ENCODE data around the gene CSNK1A1.
A peak's percentile ranks its signal among the peaks of the same experiment; 100 is the strongest.
"Not testable (repeated sequence)": the region's sequence is repeated elsewhere in the genome, so short reads cannot be mapped to it uniquely, and the experiment has no call there.

Gene CSNK1A1

DNA sequence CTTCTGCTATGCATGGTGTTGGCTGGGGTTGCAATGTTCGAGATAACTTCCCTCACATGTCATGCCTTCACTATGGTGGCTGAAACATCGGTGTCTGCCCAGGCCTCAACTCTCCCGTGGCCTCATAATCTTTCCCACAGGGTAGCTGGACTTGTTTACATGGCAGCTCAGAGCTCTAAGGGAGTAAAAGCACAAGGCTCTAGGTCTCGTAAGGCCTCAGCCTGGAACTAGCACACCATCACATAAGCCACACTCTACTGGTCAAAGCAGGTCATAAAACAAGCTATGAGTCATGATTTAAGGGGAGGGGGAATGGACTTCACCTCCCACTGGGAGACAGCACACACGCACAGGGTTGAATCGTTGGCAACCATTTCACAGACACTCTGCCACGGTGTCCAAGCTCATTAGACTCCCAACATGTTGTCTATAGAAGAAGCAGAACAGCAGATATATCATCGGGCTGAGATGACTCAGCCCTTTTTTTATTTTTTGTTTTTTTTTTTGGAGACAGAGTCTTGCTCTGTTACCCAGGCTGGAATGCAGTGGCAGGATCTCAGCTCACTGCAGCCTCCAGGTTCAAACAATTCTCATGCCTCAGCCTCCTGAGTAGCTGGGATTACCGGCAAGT, 105.4 kb downstream of the CSNK1A1 start:
- Histone ChIP-seq H3K36me3 (ENCODE audit: control insufficient read depth in 1 of 2, insufficient read depth in 2 of 2, low read length in 2 of 2) (no peaks in the 10 kb centered on the region), H3K14ac (ENCODE audit: low read length) (peak overlapping the region; percentile 30), H3K79me1 (ENCODE audit: low read length) (peaks cover 47% of the 10 kb centered on the region), H3K79me2 (ENCODE audit: control insufficient read depth, insufficient read depth, low read length, poor library complexity) (peaks cover 2% of the 10 kb centered on the region), H3K4ac (ENCODE audit: low read depth, low read length) (no peak overlapping the region), H3K4me1 (ENCODE audit: control insufficient read depth in 1 of 2, insufficient read depth in 2 of 2, low read length in 2 of 2) (peaks cover 27 to 32% of the 10 kb centered on the region in 2 experiments), H3K9ac (ENCODE audit: low read length) (no peak overlapping the region), H3K4me3 (ENCODE audit: low read depth, low read length) (no peak overlapping the region), H4K12ac (ENCODE audit: low read depth, low read length) (no peak overlapping the region), H2AFZ (ENCODE audit: insufficient read depth, low read length, poor library complexity) (peak overlapping the region; percentile 19), H3K9me3 (ENCODE audit: insufficient read depth, low read depth, low read length) (no peaks in the 10 kb centered on the region), H2AK5ac (ENCODE audit: low read length) (peak overlapping the region; percentile 24), H3K4me2 (ENCODE audit: low read length) (no peak overlapping the region), H3K27ac (ENCODE audit: low read depth, low read length) (peak overlapping the region; percentile 70), H3K18ac (ENCODE audit: low read length) (peak overlapping the region; percentile 10), H3K27me3 (ENCODE audit: insufficient read depth, low read length) (no peaks in the 10 kb centered on the region), H2BK12ac (ENCODE audit: low read length) (peak overlapping the region; percentile 63), H2BK5ac (ENCODE audit: low read depth, low read length, poor library complexity) (peak overlapping the region; percentile 50), H3K23ac (ENCODE audit: low read length) (no peak overlapping the region), H4K8ac (ENCODE audit: low read depth, low read length) (peak overlapping the region; percentile 15), H2BK120ac (ENCODE audit: insufficient read depth, low read length, poor library complexity) (peak overlapping the region; percentile 79), H4K91ac (ENCODE audit: low read depth, low read length) (peak overlapping the region; percentile 78)
- DNase-seq, result peak; percentile 50 to 78
- WGBS (ENCODE audit: extremely low coverage, insufficient coverage, insufficient read length), result no CpG with 5 or more reads among the region's 9 CpGs

DNA sequence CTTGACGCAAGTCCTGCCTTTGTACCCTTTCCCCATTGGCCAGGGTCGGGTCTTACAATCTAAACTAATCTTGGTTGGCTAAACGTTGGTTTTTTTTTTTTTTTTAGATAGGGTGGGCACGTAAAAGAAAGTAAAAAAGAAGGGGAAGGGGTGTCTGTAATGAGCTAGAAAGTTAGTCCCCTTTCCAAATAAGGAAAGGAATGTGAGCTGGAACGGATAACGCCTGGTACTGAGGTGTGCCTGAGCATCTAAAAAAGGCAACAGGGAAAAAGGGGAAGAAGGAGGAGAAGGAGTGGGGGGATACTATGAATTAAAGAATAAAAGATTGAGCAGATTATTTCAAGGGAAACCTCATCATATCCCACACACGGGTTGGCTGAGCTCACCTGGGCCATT, 105.9 kb downstream of the CSNK1A1 start:
- no peak for DNase-seq
- peak overlapping the region; percentile 19 for H2AFZ ChIP-seq (ENCODE audit: insufficient read depth, low read length, poor library complexity)
- peaks cover 2% of the 10 kb centered on the region for H3K79me2 ChIP-seq (ENCODE audit: control insufficient read depth, insufficient read depth, low read length, poor library complexity)
- no CpG with 5 or more reads among the region's 7 CpGs for WGBS (ENCODE audit: extremely low coverage, insufficient coverage, insufficient read length)
- H2BK120ac ChIP-seq (ENCODE audit: insufficient read depth, low read length, poor library complexity), result peak overlapping the region; percentile 79
- H3K4me1 ChIP-seq (ENCODE audit: control insufficient read depth in 1 of 2, insufficient read depth in 2 of 2, low read length in 2 of 2), result peaks cover 23 to 29% of the 10 kb centered on the region in 2 experiments
- H3K27me3 ChIP-seq (ENCODE audit: insufficient read depth, low read length), result no peaks in the 10 kb centered on the region
- H3K14ac ChIP-seq (ENCODE audit: low read length), result peak overlapping the region; percentile 30
- H3K4ac ChIP-seq (ENCODE audit: low read depth, low read length), result no peak overlapping the region
- no peak overlapping the region for H3K4me2 ChIP-seq (ENCODE audit: low read length)
- H4K8ac ChIP-seq (ENCODE audit: low read depth, low read length), result no peak overlapping the region
- H3K27ac ChIP-seq (ENCODE audit: low read depth, low read length), result peak overlapping the region; percentile 70
- no peak overlapping the region for H4K12ac ChIP-seq (ENCODE audit: low read depth, low read length)
- no peak overlapping the region for H3K4me3 ChIP-seq (ENCODE audit: low read depth, low read length)
- H3K36me3 ChIP-seq (ENCODE audit: control insufficient read depth in 1 of 2, insufficient read depth in 2 of 2, low read length in 2 of 2), result no peaks in the 10 kb centered on the region
- H3K79me1 ChIP-seq (ENCODE audit: low read length), result peaks cover 44% of the 10 kb centered on the region
- peak overlapping the region; percentile 63 for H2BK12ac ChIP-seq (ENCODE audit: low read length)
- no peaks in the 10 kb centered on the region for H3K9me3 ChIP-seq (ENCODE audit: insufficient read depth, low read depth, low read length)
- H3K9ac ChIP-seq (ENCODE audit: low read length), result no peak overlapping the region
- peak overlapping the region; percentile 10 for H3K18ac ChIP-seq (ENCODE audit: low read length)
- H4K91ac ChIP-seq (ENCODE audit: low read depth, low read length), result peak overlapping the region; percentile 78
- H3K23ac ChIP-seq (ENCODE audit: low read length), result no peak overlapping the region
- peak overlapping the region; percentile 50 for H2BK5ac ChIP-seq (ENCODE audit: low read depth, low read length, poor library complexity)
- H2AK5ac ChIP-seq (ENCODE audit: low read length), result peak overlapping the region; percentile 24

DNA sequence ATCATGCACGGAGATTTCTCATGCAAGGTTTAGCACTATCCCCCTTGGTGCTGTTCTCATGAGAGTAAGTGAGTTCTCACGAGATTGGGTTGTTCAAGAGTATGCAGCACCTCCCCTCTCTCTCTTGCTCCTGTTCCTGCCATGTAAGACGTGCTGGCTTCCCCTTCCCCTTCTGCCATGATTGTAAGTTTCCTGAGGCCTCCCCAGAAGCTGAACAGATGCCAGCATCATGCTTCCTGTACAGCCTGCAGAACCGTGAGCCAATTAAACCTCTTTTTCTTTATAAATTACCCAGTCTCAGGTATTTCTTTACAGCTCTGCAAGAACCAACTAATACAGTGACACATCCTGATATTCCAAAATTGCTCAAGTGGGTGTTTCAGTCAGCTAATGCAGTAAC, 106.8 kb downstream of the CSNK1A1 start:
- not testable (repeated sequence) for H2AFZ ChIP-seq (ENCODE audit: insufficient read depth, low read length, poor library complexity); H3K4ac ChIP-seq (ENCODE audit: low read depth, low read length); H3K27me3 ChIP-seq (ENCODE audit: insufficient read depth, low read length); H3K4me2 ChIP-seq (ENCODE audit: low read length); H3K27ac ChIP-seq (ENCODE audit: low read depth, low read length); H4K91ac ChIP-seq (ENCODE audit: low read depth, low read length); H3K9me3 ChIP-seq (ENCODE audit: insufficient read depth, low read depth, low read length); H2BK12ac ChIP-seq (ENCODE audit: low read length); DNase-seq; H3K14ac ChIP-seq (ENCODE audit: low read length); H3K18ac ChIP-seq (ENCODE audit: low read length); H3K23ac ChIP-seq (ENCODE audit: low read length); H4K8ac ChIP-seq (ENCODE audit: low read depth, low read length); H2BK5ac ChIP-seq (ENCODE audit: low read depth, low read length, poor library complexity); H3K4me3 ChIP-seq (ENCODE audit: low read depth, low read length); H3K9ac ChIP-seq (ENCODE audit: low read length); H4K12ac ChIP-seq (ENCODE audit: low read depth, low read length); H2BK120ac ChIP-seq (ENCODE audit: insufficient read depth, low read length, poor library complexity); H3K79me2 ChIP-seq (ENCODE audit: control insufficient read depth, insufficient read depth, low read length, poor library complexity); H3K36me3 ChIP-seq (ENCODE audit: control insufficient read depth in 1 of 2, insufficient read depth in 2 of 2, low read length in 2 of 2)
- peaks cover 40% of the 10 kb centered on the region for H3K79me1 ChIP-seq (ENCODE audit: low read length)
- peak overlapping the region; percentile 52 for H2AK5ac ChIP-seq (ENCODE audit: low read length)
- no CpG with 5 or more reads among the region's 4 CpGs for WGBS (ENCODE audit: extremely low coverage, insufficient coverage, insufficient read length)
- peaks cover 19 to 24% of the 10 kb centered on the region in 2 experiments for H3K4me1 ChIP-seq (ENCODE audit: control insufficient read depth in 1 of 2, insufficient read depth in 2 of 2, low read length in 2 of 2)

DNA sequence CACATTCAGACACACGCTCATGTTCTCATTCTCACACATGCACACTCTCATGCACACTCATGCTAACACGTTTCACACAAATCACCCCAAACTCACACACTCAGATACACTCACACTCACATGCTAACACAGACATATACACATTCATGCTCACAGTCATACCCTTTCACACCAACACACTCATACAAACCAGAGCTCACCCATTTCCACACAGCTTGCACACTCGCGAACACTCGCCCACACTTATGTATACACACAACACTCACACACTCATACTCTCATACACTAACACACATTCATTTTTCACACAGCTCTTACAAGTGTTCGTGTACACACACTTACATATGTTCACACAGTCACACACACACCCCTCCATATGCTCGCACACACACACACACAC, 108.0 kb downstream of the CSNK1A1 start:
- DNase-seq, result no peak
- no peaks in the 10 kb centered on the region for H3K36me3 ChIP-seq (ENCODE audit: control insufficient read depth in 1 of 2, insufficient read depth in 2 of 2, low read length in 2 of 2)
- no peak overlapping the region for H3K9ac ChIP-seq (ENCODE audit: low read length)
- no peak overlapping the region for H4K12ac ChIP-seq (ENCODE audit: low read depth, low read length)
- no peak overlapping the region for H3K27ac ChIP-seq (ENCODE audit: low read depth, low read length)
- H3K18ac ChIP-seq (ENCODE audit: low read length), result no peak overlapping the region
- no peak overlapping the region for H3K4ac ChIP-seq (ENCODE audit: low read depth, low read length)
- H3K27me3 ChIP-seq (ENCODE audit: insufficient read depth, low read length), result no peaks in the 10 kb centered on the region
- WGBS (ENCODE audit: extremely low coverage, insufficient coverage, insufficient read length), result 100% methylated on average over 5 of the region's 7 CpGs
- peak overlapping the region; percentile 32 for H2BK12ac ChIP-seq (ENCODE audit: low read length)
- H4K8ac ChIP-seq (ENCODE audit: low read depth, low read length), result no peak overlapping the region
- H2AK5ac ChIP-seq (ENCODE audit: low read length), result peak overlapping the region; percentile 25
- no peak overlapping the region for H3K4me3 ChIP-seq (ENCODE audit: low read depth, low read length)
- H3K4me2 ChIP-seq (ENCODE audit: low read length), result no peak overlapping the region
- no peak overlapping the region for H3K23ac ChIP-seq (ENCODE audit: low read length)
- H3K79me2 ChIP-seq (ENCODE audit: control insufficient read depth, insufficient read depth, low read length, poor library complexity), result no peaks in the 10 kb centered on the region
- H3K9me3 ChIP-seq (ENCODE audit: insufficient read depth, low read depth, low read length), result no peaks in the 10 kb centered on the region
- H3K79me1 ChIP-seq (ENCODE audit: low read length), result peaks cover 38% of the 10 kb centered on the region
- peak overlapping the region; percentile 21 for H2BK120ac ChIP-seq (ENCODE audit: insufficient read depth, low read length, poor library complexity)
- no peak overlapping the region for H2AFZ ChIP-seq (ENCODE audit: insufficient read depth, low read length, poor library complexity)
- H3K14ac ChIP-seq (ENCODE audit: low read length), result peak overlapping the region; percentile 14
- peak overlapping the region; percentile 56 for H4K91ac ChIP-seq (ENCODE audit: low read depth, low read length)
- no peak overlapping the region for H2BK5ac ChIP-seq (ENCODE audit: low read depth, low read length, poor library complexity)
- H3K4me1 ChIP-seq (ENCODE audit: control insufficient read depth in 1 of 2, insufficient read depth in 2 of 2, low read length in 2 of 2), result peaks cover 18 to 23% of the 10 kb centered on the region in 2 experiments
